Activated naive CD8-positive, alpha-beta T cell treated with anti-CD3 and anti-CD28 coated beads for 36 hours (primary cell): ENCODE data around the gene BCAS3. TPM values are rescaled to one million over a fixed set of nuclear protein-coding genes. Genes with fewer than 3 reads are reported as not detected.
"Not testable (repeated sequence)": the region's sequence is repeated elsewhere in the genome, so short reads cannot be mapped to it uniquely, and the experiment has no call there.

Experiments used
- DNase-seq: peaks from one replicate; pipeline ENCODE4 v3.0.0; 2021
- H3K27ac Mint-ChIP-seq: one replicate; pipeline ENCODE4 v1.8.0; 2022; ENCODE audit warnings: mild to moderate bottlenecking, moderate library complexity, mixed read lengths
- H3K27me3 Mint-ChIP-seq: one replicate; pipeline ENCODE4 v1.8.0; 2022; ENCODE audit warnings: mild to moderate bottlenecking, mixed read lengths
- H3K36me3 Mint-ChIP-seq: one replicate; pipeline ENCODE4 v1.8.0; 2021; ENCODE audit warnings: mild to moderate bottlenecking, mixed read lengths
- H3K4me1 Mint-ChIP-seq: one replicate; pipeline ENCODE4 v1.8.0; 2021; ENCODE audit warnings: mixed read lengths
- H3K4me3 Mint-ChIP-seq: one replicate; pipeline ENCODE4 v1.8.0; 2022; ENCODE audit warnings: mild to moderate bottlenecking, moderate library complexity, mixed read lengths
- H3K9me3 Mint-ChIP-seq: one replicate; pipeline ENCODE4 v1.8.0; 2022; ENCODE audit warnings: mixed read lengths
- total RNA-seq, 2 experiments: library from RNA; stranded (reverse); gene quantifications; one replicate each; pipeline ENCODE4 v1.2.3, GENCODE V29; 2021

The BCAS3 gene
- total RNA-seq, 2 experiments from 2014 or later, result 4.9 to 7.0 TPM

DNA sequence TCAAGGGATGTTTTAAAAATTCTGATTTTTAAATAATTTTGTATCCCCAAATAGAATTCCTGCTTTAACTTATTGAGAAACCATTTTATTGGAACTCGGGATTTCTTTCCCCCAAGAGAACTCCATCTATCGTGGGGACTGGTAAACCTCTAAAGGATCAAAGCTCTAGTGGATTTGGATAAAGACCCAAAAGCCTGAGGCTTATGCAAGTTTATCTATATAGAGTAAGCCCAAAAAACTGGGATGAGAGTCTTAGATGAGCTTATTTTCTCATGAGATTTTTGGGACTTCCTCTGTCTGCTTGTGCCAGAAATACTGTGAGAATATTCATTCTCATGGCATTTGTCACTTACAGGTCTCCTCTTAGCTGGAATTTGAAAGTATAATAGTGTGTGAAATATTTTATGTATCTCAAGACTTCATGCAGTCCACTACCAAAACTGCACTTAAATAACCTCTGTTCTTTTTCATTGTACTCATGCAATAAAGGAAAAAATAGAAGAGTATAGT, 333.1 kb downstream of the BCAS3 start:
- H3K36me3 Mint-ChIP-seq, result no peaks in the 10 kb centered on the region
- H3K9me3 Mint-ChIP-seq, result no peaks in the 10 kb centered on the region
- DNase-seq, result no peak
- H3K4me3 Mint-ChIP-seq, result no peak overlapping the region
- no peak overlapping the region for H3K27ac Mint-ChIP-seq
- H3K27me3 Mint-ChIP-seq, result no peaks in the 10 kb centered on the region
- no peaks in the 10 kb centered on the region for H3K4me1 Mint-ChIP-seq

DNA sequence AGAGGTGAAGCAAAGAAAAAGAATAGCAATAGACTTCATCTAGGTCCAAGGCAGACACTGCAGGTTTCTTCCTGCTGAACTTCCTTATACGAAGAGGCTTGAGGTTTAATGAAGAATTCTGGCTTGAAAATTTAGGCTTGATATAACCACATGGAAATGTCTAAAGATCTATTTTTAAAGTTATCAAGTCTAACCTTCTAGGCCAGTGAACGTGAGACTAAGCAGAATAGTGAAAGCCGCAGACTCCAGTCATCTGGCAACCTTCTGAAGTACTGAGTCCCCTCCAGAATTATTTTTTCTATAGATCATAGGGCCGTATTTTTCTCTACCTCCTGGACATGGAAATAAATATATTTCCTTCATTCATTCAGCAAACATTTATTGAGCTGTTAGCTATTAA, 333.6 kb downstream of the BCAS3 start:
- no peaks in the 10 kb centered on the region for H3K27me3 Mint-ChIP-seq
- DNase-seq, result no peak
- no peaks in the 10 kb centered on the region for H3K36me3 Mint-ChIP-seq
- H3K9me3 Mint-ChIP-seq, result no peaks in the 10 kb centered on the region
- H3K4me1 Mint-ChIP-seq, result no peaks in the 10 kb centered on the region
- H3K27ac Mint-ChIP-seq, result no peak overlapping the region
- H3K4me3 Mint-ChIP-seq, result no peak overlapping the region

GRCh38 chr17:61015966-61016365, 338.3 kb downstream of the BCAS3 start:
- Mint-ChIP-seq H3K4me1 (no peaks in the 10 kb centered on the region), H3K9me3 (no peaks in the 10 kb centered on the region), H3K27me3 (no peaks in the 10 kb centered on the region), H3K4me3 (no peak overlapping the region), H3K36me3 (no peaks in the 10 kb centered on the region), H3K27ac (no peak overlapping the region)
- no peak for DNase-seq

DNA sequence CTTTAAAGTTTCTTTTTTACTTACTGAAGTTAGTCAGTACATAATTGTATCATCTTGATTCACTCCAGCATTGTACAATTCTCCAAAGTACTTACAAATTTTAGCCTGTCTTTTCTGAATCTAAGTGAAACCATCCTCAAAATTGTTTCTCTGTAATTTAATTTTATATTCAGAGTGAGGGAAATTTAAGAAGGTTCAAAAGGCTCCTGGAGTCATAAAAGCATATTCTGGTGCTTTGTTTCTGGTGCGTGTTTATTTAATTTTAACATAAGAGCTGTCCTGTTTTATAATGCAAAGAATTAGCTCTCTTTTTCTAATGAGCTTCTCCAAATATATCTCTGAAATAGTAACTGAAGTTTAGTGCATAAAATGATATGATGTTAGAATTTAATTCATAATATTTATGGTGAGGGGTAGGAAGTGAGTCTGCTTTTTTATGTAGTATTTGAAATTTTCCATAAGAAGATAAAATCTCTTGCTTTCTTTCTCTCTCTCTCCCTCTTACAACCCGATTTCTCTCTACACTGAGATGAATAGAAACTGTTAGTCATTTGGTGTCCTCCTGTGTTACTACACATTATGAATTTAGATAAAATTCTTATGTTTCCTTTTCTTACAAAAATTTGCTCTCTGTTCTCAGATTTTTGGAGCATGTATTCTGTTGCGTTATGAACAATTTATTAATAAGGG, 339.8 kb downstream of the BCAS3 start:
- Mint-ChIP-seq H3K9me3 (no peaks in the 10 kb centered on the region), H3K4me1 (no peaks in the 10 kb centered on the region), H3K27me3 (no peaks in the 10 kb centered on the region), H3K4me3 (no peak overlapping the region), H3K36me3 (no peaks in the 10 kb centered on the region), H3K27ac (no peak overlapping the region)
- DNase-seq, result no peak

DNA sequence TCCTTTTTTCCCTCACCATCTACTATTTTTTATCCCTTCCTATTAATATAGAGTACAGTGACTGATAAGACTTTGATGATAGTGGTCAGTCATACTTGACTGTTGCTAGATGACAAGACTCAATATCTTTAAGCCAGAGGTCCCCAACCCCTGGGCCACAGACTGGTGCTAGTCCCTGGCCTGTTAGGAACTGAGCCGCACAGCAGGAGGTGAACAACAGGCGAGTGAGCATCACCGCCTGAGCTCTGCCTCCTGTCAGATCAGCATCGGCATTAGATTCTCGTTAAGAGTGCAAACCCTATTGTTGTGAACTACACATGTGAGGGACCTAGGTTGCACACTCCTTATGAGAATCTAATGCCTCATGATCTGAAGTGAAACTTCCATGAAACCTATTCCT, 341.3 kb downstream of the BCAS3 start:
- Mint-ChIP-seq H3K27me3 (no peaks in the 10 kb centered on the region), H3K36me3 (peaks cover 1% of the 10 kb centered on the region), H3K4me1 (no peaks in the 10 kb centered on the region), H3K9me3 (no peaks in the 10 kb centered on the region), H3K27ac (no peak overlapping the region), H3K4me3 (no peak overlapping the region)
- DNase-seq, result no peak

- no peaks in the 10 kb centered on the region for H3K27me3 Mint-ChIP-seq
- no peaks in the 10 kb centered on the region for H3K9me3 Mint-ChIP-seq
- no peak for DNase-seq
- H3K36me3 Mint-ChIP-seq, result peaks cover 2% of the 10 kb centered on the region
- peaks cover 7% of the 10 kb centered on the region for H3K4me1 Mint-ChIP-seq
- no peak overlapping the region for H3K4me3 Mint-ChIP-seq
- H3K27ac Mint-ChIP-seq, result no peak overlapping the region
Measured at GRCh38 chr17:61023996-61024395, 346.3 kb downstream of the BCAS3 start.

- H3K36me3 Mint-ChIP-seq, result peaks cover 2% of the 10 kb centered on the region
- no peaks in the 10 kb centered on the region for H3K27me3 Mint-ChIP-seq
- DNase-seq, result no peak
- no peak overlapping the region for H3K27ac Mint-ChIP-seq
- no peaks in the 10 kb centered on the region for H3K9me3 Mint-ChIP-seq
- H3K4me1 Mint-ChIP-seq, result peaks cover 7% of the 10 kb centered on the region
- no peak overlapping the region for H3K4me3 Mint-ChIP-seq
Measured at GRCh38 chr17:61026818-61027217, 349.2 kb downstream of the BCAS3 start.

GRCh38 chr17:61029181-61029580, 351.5 kb downstream of the BCAS3 start:
- DNase-seq, result no peak
- H3K27ac Mint-ChIP-seq, result no peak overlapping the region
- peaks cover 7% of the 10 kb centered on the region for H3K4me1 Mint-ChIP-seq
- no peaks in the 10 kb centered on the region for H3K9me3 Mint-ChIP-seq
- no peaks in the 10 kb centered on the region for H3K27me3 Mint-ChIP-seq
- H3K36me3 Mint-ChIP-seq, result no peaks in the 10 kb centered on the region
- H3K4me3 Mint-ChIP-seq, result no peak overlapping the region

GRCh38 chr17:61040666-61041065, 363.0 kb downstream of the BCAS3 start:
- DNase-seq, result no peak
- H3K4me1 Mint-ChIP-seq, result no peaks in the 10 kb centered on the region
- H3K36me3 Mint-ChIP-seq, result peaks cover 15% of the 10 kb centered on the region
- no peaks in the 10 kb centered on the region for H3K9me3 Mint-ChIP-seq
- H3K4me3 Mint-ChIP-seq, result no peak overlapping the region
- no peaks in the 10 kb centered on the region for H3K27me3 Mint-ChIP-seq
- H3K27ac Mint-ChIP-seq, result no peak overlapping the region

DNA sequence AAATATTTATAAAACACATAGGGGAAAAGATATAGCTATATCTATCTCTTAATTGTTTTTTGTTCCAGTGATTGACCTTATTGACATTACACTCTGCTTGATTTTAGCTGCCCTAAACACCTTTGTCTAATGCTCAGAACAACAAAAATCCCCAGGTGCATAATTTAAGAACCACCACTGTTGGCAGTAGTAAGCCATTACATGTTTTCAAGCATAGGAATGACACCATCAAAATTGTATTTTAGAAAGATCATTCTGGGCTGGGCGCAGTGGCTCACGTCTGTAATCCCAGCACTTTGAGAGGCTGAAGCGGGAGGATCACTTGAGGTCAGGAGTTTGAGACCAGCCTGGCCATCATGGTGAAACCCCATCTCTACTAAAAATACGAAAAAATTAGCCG, 364.7 kb downstream of the BCAS3 start:
- H3K27me3 Mint-ChIP-seq, H3K9me3 Mint-ChIP-seq, H3K27ac Mint-ChIP-seq, DNase-seq, H3K4me3 Mint-ChIP-seq, H3K4me1 Mint-ChIP-seq: not testable (repeated sequence)
- peaks cover 11% of the 10 kb centered on the region for H3K36me3 Mint-ChIP-seq

DNA sequence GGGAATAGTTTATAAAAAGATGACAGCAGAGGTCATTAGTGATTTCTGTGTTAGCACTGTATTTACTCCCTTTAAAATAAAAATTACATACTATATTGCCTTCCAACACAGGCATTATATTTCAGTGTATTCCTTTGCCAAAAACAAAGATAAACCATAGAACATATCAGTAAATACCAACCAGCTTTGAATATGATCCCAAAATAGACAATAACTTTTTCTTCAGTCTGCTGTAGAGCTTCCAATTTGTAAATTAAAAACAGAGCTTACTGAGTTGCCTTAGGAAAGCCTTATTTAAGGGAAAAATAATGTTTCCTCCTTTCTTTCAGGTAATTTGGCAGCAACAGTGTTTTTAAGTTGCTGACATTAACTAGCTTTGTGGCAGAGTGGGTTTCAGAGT, 369.9 kb downstream of the BCAS3 start:
- Mint-ChIP-seq H3K4me1 (peaks cover 9% of the 10 kb centered on the region), H3K4me3 (no peak overlapping the region), H3K9me3 (no peaks in the 10 kb centered on the region), H3K27me3 (no peaks in the 10 kb centered on the region), H3K27ac (no peak overlapping the region), H3K36me3 (peaks cover 1% of the 10 kb centered on the region)
- DNase-seq, result no peak

GRCh38 chr17:61048376-61049106, 370.9 kb downstream of the BCAS3 start:
- Mint-ChIP-seq H3K27ac (no peak overlapping the region), H3K36me3 (peaks cover 1% of the 10 kb centered on the region), H3K4me3 (no peak overlapping the region), H3K27me3 (no peaks in the 10 kb centered on the region), H3K9me3 (no peaks in the 10 kb centered on the region), H3K4me1 (peaks cover 9% of the 10 kb centered on the region)
- DNase-seq, result no peak

GRCh38 chr17:61053469-61053868, 375.8 kb downstream of the BCAS3 start:
- peaks cover 1% of the 10 kb centered on the region for H3K36me3 Mint-ChIP-seq
- no peak for DNase-seq
- no peaks in the 10 kb centered on the region for H3K27me3 Mint-ChIP-seq
- peaks cover 16% of the 10 kb centered on the region for H3K4me1 Mint-ChIP-seq
- H3K4me3 Mint-ChIP-seq, result no peak overlapping the region
- no peak overlapping the region for H3K27ac Mint-ChIP-seq
- H3K9me3 Mint-ChIP-seq, result no peaks in the 10 kb centered on the region

GRCh38 chr17:61054436-61054835, 376.8 kb downstream of the BCAS3 start:
- Mint-ChIP-seq H3K9me3 (no peaks in the 10 kb centered on the region), H3K27ac (no peak overlapping the region), H3K36me3 (peaks cover 4% of the 10 kb centered on the region), H3K27me3 (no peaks in the 10 kb centered on the region), H3K4me3 (no peak overlapping the region), H3K4me1 (peaks cover 12% of the 10 kb centered on the region)
- DNase-seq, result no peak

- Mint-ChIP-seq H3K27ac (no peak overlapping the region), H3K27me3 (no peaks in the 10 kb centered on the region), H3K4me3 (no peak overlapping the region)
Measured at GRCh38 chr17:61057257-61057656, 379.6 kb downstream of the BCAS3 start.

GRCh38 chr17:61058066-61058465, 380.4 kb downstream of the BCAS3 start:
- no peak overlapping the region for H3K27ac Mint-ChIP-seq
- no peaks in the 10 kb centered on the region for H3K9me3 Mint-ChIP-seq
- DNase-seq, result no peak
- peaks cover 12% of the 10 kb centered on the region for H3K4me1 Mint-ChIP-seq
- H3K36me3 Mint-ChIP-seq, result peaks cover 4% of the 10 kb centered on the region
- H3K27me3 Mint-ChIP-seq, result no peaks in the 10 kb centered on the region
- H3K4me3 Mint-ChIP-seq, result no peak overlapping the region

More at GRCh38 chr17:61057257-61057656, 379.6 kb downstream of the BCAS3 start:
- no peaks in the 10 kb centered on the region for H3K9me3 Mint-ChIP-seq
- DNase-seq, result no peak
- peaks cover 12% of the 10 kb centered on the region for H3K4me1 Mint-ChIP-seq
- H3K36me3 Mint-ChIP-seq, result peaks cover 5% of the 10 kb centered on the region
